SK-N-SH (cell line): ENCODE results near the gene FTO. TPM values are rescaled to one million over a fixed set of nuclear protein-coding genes. Genes with fewer than 3 reads are reported as not detected.

Source experiments
- CTCF ChIA-PET: fragments of 300-600, 350-600 bp; formaldehyde crosslinking; extraction: SDS; loops from one replicate; lab custom pipeline; 2021; lab: Yijun Ruan, JAX
- POLR2A ChIA-PET: fragments of 350-600 bp; sonication (Branson Sonifier 250); formaldehyde crosslinking; extraction: SDS; loops from one replicate; lab custom pipeline; 2020; ENCODE audit warnings: antibody characterized with exemption, inconsistent platforms; lab: Yijun Ruan, JAX
- DNase-seq: peaks from one replicate; pipeline ENCODE4 v3.0.0; 2012
- H2AFZ ChIP-seq: fragments of 200-600 bp; sonication (generic); 2 replicates; pipeline ENCODE4 v1.8.1; 2016; ENCODE audit warnings: antibody characterized with exemption, mild to moderate bottlenecking, low read depth
- H3F3A ChIP-seq: fragments of 200-600 bp; sonication (generic); replicated peaks from 2 replicates; pipeline ENCODE3; 2016; ENCODE audit warnings: antibody characterized with exemption, mild to moderate bottlenecking; ENCODE audit not compliant: insufficient read depth
- H3K27ac ChIP-seq, 2 experiments: fragments of 200-500 bp in 1 of 2; fragments of 200-600 bp in 1 of 2; sonication (Bioruptor generic) in 1 of 2; sonication (generic), shearing (Covaris generic) in 1 of 2; 2 replicates each; pipeline versions ENCODE4 v1.5.1 to v1.6.1; 2014 to 2016; ENCODE audit warnings: low read depth in 2 of 2, inconsistent platforms in 1 of 2, low read length in 1 of 2, mild to moderate bottlenecking in 1 of 2, mixed read lengths in 1 of 2
- H3K27me3 ChIP-seq: fragments of 200-600 bp; sonication (generic), shearing (Covaris generic); 2 replicates; pipeline ENCODE4 v1.6.1; 2016; ENCODE audit warnings: mixed run types; ENCODE audit not compliant: insufficient read depth
- H3K36me3 ChIP-seq, 2 experiments: fragments of 200-500 bp in 1 of 2; fragments of 200-600 bp in 1 of 2; sonication (Bioruptor generic) in 1 of 2; sonication (generic) in 1 of 2; replicated peaks in 1 of 2; 2 replicates each; pipeline versions ENCODE3 to v1.5.1; 2014 to 2016; ENCODE audit warnings: low read length in 1 of 2, mild to moderate bottlenecking in 1 of 2; ENCODE audit not compliant: insufficient read depth in 2 of 2, control insufficient read depth in 1 of 2
- H3K4me1 ChIP-seq, 2 experiments: fragments of 200-500 bp in 1 of 2; fragments of 200-600 bp in 1 of 2; sonication (Bioruptor generic) in 1 of 2; sonication (generic), shearing (Covaris generic) in 1 of 2; 2 replicates each; pipeline versions ENCODE4 v1.5.1 to v1.6.1; 2014 to 2016; ENCODE audit warnings: low read depth in 1 of 2, low read length in 1 of 2, mixed run types in 1 of 2; ENCODE audit not compliant: insufficient read depth in 2 of 2, control insufficient read depth in 1 of 2
- H3K4me2 ChIP-seq: fragments of 200-600 bp; sonication (generic), shearing (Covaris generic); 2 replicates; pipeline ENCODE4 v1.6.1; 2017; ENCODE audit warnings: mixed run types
- H3K4me3 ChIP-seq, 2 experiments: fragments of 200-500 bp in 1 of 2; fragments of 200-600 bp in 1 of 2; sonication (Bioruptor generic) in 1 of 2; sonication (generic), shearing (Covaris generic) in 1 of 2; 2 replicates each; pipeline versions ENCODE4 v1.5.1 to v1.8.1; 2014 to 2016; ENCODE audit warnings: low read depth in 2 of 2, inconsistent platforms in 1 of 2, low read length in 1 of 2, mild to moderate bottlenecking in 1 of 2, mixed read lengths in 1 of 2, moderate library complexity in 1 of 2
- H3K79me2 ChIP-seq: fragments of 200-600 bp; sonication (generic); 2 replicates; pipeline ENCODE4 v1.8.1; 2017; ENCODE audit warnings: mild to moderate bottlenecking; ENCODE audit not compliant: insufficient read depth
- H3K9ac ChIP-seq: fragments of 200-600 bp; sonication (generic); 2 replicates; pipeline ENCODE4 v1.6.1; 2017; ENCODE audit warnings: mixed run types
- H3K9me2 ChIP-seq: fragments of 200-600 bp; sonication (generic); 2 replicates; pipeline ENCODE4 v1.6.1; 2017; ENCODE audit warnings: mixed run types
- H3K9me3 ChIP-seq: fragments of 200-600 bp; sonication (generic); 2 replicates; pipeline ENCODE4 v1.6.1; 2017; ENCODE audit warnings: mixed run types, mild to moderate bottlenecking, moderate library complexity
- H4K20me1 ChIP-seq: fragments of 200-600 bp; sonication (generic); 2 replicates; pipeline ENCODE4 v1.6.1; 2017; ENCODE audit warnings: mild to moderate bottlenecking, mixed run types; ENCODE audit not compliant: insufficient read depth
- CHD2 ChIP-seq: fragments of 150-350 bp; IDR thresholded peaks from 2 replicates; pipeline ENCODE4 v1.6.1; 2018; ENCODE audit warnings: low read length; ENCODE audit not compliant: partially characterized antibody
- FOXJ3 ChIP-seq: sonication (generic); formaldehyde crosslinking; IDR thresholded peaks from 2 replicates; pipeline ENCODE4 v1.5.1; 2020; ENCODE audit warnings: mild to moderate bottlenecking, missing genetic modification reagents
- GABPA ChIP-seq: IDR thresholded peaks from 2 replicates; pipeline ENCODE4 v1.4.0; 2012; ENCODE audit warnings: low read depth, mild to moderate bottlenecking
- JUND ChIP-seq: IDR thresholded peaks from 2 replicates; pipeline ENCODE4 v1.4.0; 2012
- RAD21 ChIP-seq: IDR thresholded peaks from 2 replicates; pipeline ENCODE4 v1.6.1; 2012; ENCODE audit warnings: mild to moderate bottlenecking, low read length
- RCOR1 ChIP-seq: fragments of 150-350 bp; IDR thresholded peaks from 2 replicates; pipeline ENCODE4 v1.6.1; 2017; ENCODE audit warnings: antibody characterized with exemption, low read length
- TEAD4 ChIP-seq: IDR thresholded peaks from 2 replicates; pipeline ENCODE4 v1.4.0; 2012; ENCODE audit warnings: mild to moderate bottlenecking, borderline replicate concordance; ENCODE audit not compliant: insufficient read depth
- WGBS: methylation state at CpG from one replicate; pipeline ENCODE4 v1.1.6; 2017; ENCODE audit warnings: low lambda C conversion rate; 5-methylcytosine and 5-hydroxymethylcytosine counted together
- polyA plus RNA-seq, 3 experiments: library from polyadenylated mRNA; depleted of rRNA; stranded (reverse); fragments of >200 nt; gene quantifications; 2 replicates each; pipeline ENCODE4 v1.2.3, GENCODE V29; 2012
- TF ChIP-seq, protein P1 (sequence below): IDR thresholded peaks from 2 replicates; pipeline ENCODE4 v1.4.0; 2012; ENCODE audit warnings: low read depth, borderline replicate concordance
- TF ChIP-seq, protein P2 (sequence below): IDR thresholded peaks from 2 replicates; pipeline ENCODE4 v1.6.1; 2012; ENCODE audit warnings: mild to moderate bottlenecking, low read depth, low read length, moderate library complexity
- TF ChIP-seq, protein P3 (sequence below): fragments of 150-350 bp; IDR thresholded peaks from 2 replicates; pipeline ENCODE4 v1.6.1; 2017; ENCODE audit warnings: antibody characterized with exemption, low read length, low read depth, borderline replicate concordance

Gene FTO
- polyA plus RNA-seq, 1 of the 3 experiments (the other 2 are of a cell fraction), result 41.2 TPM

DNA sequence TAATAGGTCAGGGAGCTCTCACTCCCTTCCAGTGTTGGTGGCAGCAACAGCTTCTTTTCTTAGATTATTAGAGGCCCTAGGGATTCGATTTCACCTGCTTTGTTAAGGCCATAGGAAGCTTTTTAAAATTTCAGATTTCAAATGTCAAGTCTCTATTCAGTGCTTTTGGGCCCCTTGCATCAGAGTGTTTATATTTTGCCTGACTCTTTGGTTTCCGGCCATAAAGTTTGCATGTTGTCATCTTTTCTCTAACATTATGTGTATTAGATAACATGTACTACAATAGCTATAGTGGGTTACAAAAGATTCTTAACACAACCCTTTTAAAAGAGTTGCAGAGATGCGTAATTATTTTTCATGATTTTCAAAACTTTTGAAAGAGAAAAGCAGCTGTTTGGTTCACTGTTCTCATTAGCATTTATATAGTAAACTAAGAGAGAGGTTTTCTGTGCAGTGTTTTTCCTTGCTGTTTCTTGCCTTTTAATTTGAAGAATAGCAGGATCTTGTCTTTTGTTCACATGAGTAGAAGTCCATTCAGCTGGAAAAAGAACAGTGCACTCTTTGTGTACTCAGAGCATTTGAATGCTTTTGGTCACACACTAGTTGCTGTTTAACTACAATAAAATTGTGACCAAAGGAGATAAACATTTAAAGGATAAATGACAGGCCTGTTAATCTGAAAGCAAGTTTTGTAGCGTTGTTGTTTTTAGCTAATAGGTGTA, 52.5 kb downstream of the FTO start (continued):
- TF ChIP-seq, protein P1, sequence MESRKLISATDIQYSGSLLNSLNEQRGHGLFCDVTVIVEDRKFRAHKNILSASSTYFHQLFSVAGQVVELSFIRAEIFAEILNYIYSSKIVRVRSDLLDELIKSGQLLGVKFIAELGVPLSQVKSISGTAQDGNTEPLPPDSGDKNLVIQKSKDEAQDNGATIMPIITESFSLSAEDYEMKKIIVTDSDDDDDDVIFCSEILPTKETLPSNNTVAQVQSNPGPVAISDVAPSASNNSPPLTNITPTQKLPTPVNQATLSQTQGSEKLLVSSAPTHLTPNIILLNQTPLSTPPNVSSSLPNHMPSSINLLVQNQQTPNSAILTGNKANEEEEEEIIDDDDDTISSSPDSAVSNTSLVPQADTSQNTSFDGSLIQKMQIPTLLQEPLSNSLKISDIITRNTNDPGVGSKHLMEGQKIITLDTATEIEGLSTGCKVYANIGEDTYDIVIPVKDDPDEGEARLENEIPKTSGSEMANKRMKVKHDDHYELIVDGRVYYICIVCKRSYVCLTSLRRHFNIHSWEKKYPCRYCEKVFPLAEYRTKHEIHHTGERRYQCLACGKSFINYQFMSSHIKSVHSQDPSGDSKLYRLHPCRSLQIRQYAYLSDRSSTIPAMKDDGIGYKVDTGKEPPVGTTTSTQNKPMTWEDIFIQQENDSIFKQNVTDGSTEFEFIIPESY, result no peak
- TF ChIP-seq GABPA (no peak), JUND (no peak), CHD2 (no peak)
- TF ChIP-seq, protein P2, sequence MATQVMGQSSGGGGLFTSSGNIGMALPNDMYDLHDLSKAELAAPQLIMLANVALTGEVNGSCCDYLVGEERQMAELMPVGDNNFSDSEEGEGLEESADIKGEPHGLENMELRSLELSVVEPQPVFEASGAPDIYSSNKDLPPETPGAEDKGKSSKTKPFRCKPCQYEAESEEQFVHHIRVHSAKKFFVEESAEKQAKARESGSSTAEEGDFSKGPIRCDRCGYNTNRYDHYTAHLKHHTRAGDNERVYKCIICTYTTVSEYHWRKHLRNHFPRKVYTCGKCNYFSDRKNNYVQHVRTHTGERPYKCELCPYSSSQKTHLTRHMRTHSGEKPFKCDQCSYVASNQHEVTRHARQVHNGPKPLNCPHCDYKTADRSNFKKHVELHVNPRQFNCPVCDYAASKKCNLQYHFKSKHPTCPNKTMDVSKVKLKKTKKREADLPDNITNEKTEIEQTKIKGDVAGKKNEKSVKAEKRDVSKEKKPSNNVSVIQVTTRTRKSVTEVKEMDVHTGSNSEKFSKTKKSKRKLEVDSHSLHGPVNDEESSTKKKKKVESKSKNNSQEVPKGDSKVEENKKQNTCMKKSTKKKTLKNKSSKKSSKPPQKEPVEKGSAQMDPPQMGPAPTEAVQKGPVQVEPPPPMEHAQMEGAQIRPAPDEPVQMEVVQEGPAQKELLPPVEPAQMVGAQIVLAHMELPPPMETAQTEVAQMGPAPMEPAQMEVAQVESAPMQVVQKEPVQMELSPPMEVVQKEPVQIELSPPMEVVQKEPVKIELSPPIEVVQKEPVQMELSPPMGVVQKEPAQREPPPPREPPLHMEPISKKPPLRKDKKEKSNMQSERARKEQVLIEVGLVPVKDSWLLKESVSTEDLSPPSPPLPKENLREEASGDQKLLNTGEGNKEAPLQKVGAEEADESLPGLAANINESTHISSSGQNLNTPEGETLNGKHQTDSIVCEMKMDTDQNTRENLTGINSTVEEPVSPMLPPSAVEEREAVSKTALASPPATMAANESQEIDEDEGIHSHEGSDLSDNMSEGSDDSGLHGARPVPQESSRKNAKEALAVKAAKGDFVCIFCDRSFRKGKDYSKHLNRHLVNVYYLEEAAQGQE, result no peak

DNA sequence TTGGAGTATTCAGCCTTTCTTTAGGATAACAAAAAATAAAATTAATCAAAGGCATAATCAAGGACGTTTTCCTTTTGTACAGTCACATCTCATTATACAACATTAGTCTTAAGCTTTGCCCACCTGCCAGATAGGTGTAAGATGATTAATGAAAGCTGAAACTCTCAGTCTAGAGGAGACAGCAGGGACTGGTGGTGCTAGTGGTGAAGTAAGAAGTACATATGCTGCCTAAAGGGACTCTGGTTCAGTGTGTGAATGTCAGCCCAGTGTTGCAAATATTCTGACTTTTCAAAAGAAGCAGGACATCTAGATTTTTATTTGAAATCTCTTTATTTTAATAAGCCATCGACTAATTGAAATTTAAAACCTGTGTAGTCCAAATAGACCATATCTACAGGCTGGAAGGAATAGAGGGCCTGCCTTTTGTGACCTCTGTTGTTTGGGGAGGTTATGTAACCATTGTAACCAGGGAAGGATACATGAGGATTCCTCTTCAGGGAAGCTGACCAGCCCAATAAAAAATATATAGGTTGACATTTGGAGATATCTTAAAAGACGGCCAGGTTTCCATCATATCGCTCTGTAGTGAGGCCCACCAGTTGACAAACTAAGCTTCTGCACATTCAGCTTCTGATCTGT, 54.1 kb downstream of the FTO start:
- H3K27me3 ChIP-seq, result no peaks in the 10 kb centered on the region
- no peaks in the 10 kb centered on the region for H3K9me2 ChIP-seq
- no peak overlapping the region for H3K27ac ChIP-seq
- no peak overlapping the region for H3K4me3 ChIP-seq
- DNase-seq, result no peak
- H3K79me2 ChIP-seq, result peaks cover 29% of the 10 kb centered on the region
- H2AFZ ChIP-seq, result no peak overlapping the region
- 86% methylated on average over 4 of the region's 4 CpGs for WGBS
- no peaks in the 10 kb centered on the region for H3K9me3 ChIP-seq
- H4K20me1 ChIP-seq, result no peaks in the 10 kb centered on the region; the same call in 1 of the 2 replicates
- H3K4me2 ChIP-seq, result no peak overlapping the region
- ChIA-PET CTCF (interaction anchor here (0.7 to 5.3 kb wide), 3 partner anchors 10 to 15 kb away, joined by 3 to 37 read pairs (median 3); no protein-coding TSS in a partner anchor), POLR2A (no interaction called here)
- H3K4me1 ChIP-seq, result peaks cover 7 to 9% of the 10 kb centered on the region in 2 experiments; a peak in 2 of 4 replicates
- H3F3A ChIP-seq, result peaks cover 4% of the 10 kb centered on the region
- TF ChIP-seq, protein P3, sequence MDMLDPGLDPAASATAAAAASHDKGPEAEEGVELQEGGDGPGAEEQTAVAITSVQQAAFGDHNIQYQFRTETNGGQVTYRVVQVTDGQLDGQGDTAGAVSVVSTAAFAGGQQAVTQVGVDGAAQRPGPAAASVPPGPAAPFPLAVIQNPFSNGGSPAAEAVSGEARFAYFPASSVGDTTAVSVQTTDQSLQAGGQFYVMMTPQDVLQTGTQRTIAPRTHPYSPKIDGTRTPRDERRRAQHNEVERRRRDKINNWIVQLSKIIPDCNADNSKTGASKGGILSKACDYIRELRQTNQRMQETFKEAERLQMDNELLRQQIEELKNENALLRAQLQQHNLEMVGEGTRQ, result no peak
- TF ChIP-seq TEAD4 (no peak), GABPA (no peak), RAD21 (no peak), JUND (no peak), RCOR1 (no peak), FOXJ3 (no peak)
- H3K9ac ChIP-seq, result no peak overlapping the region
- no peaks in the 10 kb centered on the region for H3K36me3 ChIP-seq
